HEK293 (cell line): ENCODE measurements around the gene ZNF48.
A peak's percentile ranks its signal among the peaks of the same experiment; 100 is the strongest.

ENCODE experiments used
- CTCF ChIA-PET: fragments of 350-600 bp; formaldehyde crosslinking; extraction: SDS; loops from one replicate; lab custom pipeline; 2021; ENCODE audit warnings: antibody characterized with exemption; lab: Yijun Ruan, JAX
- POLR2A ChIA-PET: fragments of 300-600 bp; formaldehyde crosslinking; extraction: SDS; loops from one replicate; lab custom pipeline; 2020; ENCODE audit warnings: antibody characterized with exemption, inconsistent platforms; lab: Yijun Ruan, JAX
- H3K27ac ChIP-seq: fragments of 200-500 bp; sonication (Bioruptor generic); 2 replicates; pipeline ENCODE4 v1.5.1; 2014; ENCODE audit warnings: low read depth, low read length, control low read depth, inconsistent platforms; ENCODE audit errors: extremely low read depth
- H3K36me3 ChIP-seq, 2 experiments: fragments of 200-500 bp in 1 of 2; sonication (Bioruptor generic) in 1 of 2; 1 replicate in 1 of 2; 2 replicates in 1 of 2; pipeline ENCODE4 v1.5.1; 2014 to 2017; ENCODE audit warnings: inconsistent platforms in 2 of 2, low read length in 2 of 2; ENCODE audit not compliant: control insufficient read depth in 2 of 2, insufficient read depth in 1 of 2
- H3K4me1 ChIP-seq: fragments of 200-500 bp; sonication (Bioruptor generic); 2 replicates; pipeline ENCODE4 v1.5.1; 2014; ENCODE audit warnings: mild to moderate bottlenecking, low read length, inconsistent platforms; ENCODE audit not compliant: control insufficient read depth, insufficient read depth
- H3K4me3 ChIP-seq: 2 replicates; pipeline ENCODE4 v1.5.1; 2011; ENCODE audit warnings: low read depth, mild to moderate bottlenecking, control low read depth, low read length, moderate library complexity
- H3K9me3 ChIP-seq: fragments of 200-500 bp; sonication (Bioruptor generic); 2 replicates; pipeline ENCODE4 v1.5.1; 2014; ENCODE audit warnings: low read depth, low read length, inconsistent platforms; ENCODE audit not compliant: control insufficient read depth, insufficient read depth
- KLF9 ChIP-seq: fragments of 450-650 bp; formaldehyde crosslinking; IDR thresholded peaks from 2 replicates; pipeline ENCODE4 v1.5.1; 2016; ENCODE audit warnings: missing biosample characterization, missing genetic modification characterization, low read depth
- PRDM1 ChIP-seq: fragments of 450-650 bp; formaldehyde crosslinking; IDR thresholded peaks from 2 replicates; pipeline ENCODE4; 2016; ENCODE audit warnings: missing biosample characterization, missing genetic modification characterization
- SCRT1 ChIP-seq: fragments of 450-650 bp; formaldehyde crosslinking; IDR thresholded peaks from 2 replicates; pipeline ENCODE4 v1.5.1; 2016; ENCODE audit warnings: missing biosample characterization, missing genetic modification characterization, borderline replicate concordance
- SCRT2 ChIP-seq: fragments of 450-650 bp; formaldehyde crosslinking; IDR thresholded peaks from 2 replicates; pipeline ENCODE4 v1.5.1; 2016; ENCODE audit warnings: missing biosample characterization, missing genetic modification characterization
- SP2 ChIP-seq: fragments of 450-650 bp; formaldehyde crosslinking; IDR thresholded peaks from 2 replicates; pipeline ENCODE4 v1.5.1; 2016; ENCODE audit warnings: missing biosample characterization, missing genetic modification characterization
- SP3 ChIP-seq: fragments of 450-650 bp; formaldehyde crosslinking; IDR thresholded peaks from 2 replicates; pipeline ENCODE4 v1.5.1; 2016; ENCODE audit warnings: missing biosample characterization, missing genetic modification characterization
- ZNF175 ChIP-seq: fragments of 450-650 bp; formaldehyde crosslinking; IDR thresholded peaks from 2 replicates; pipeline ENCODE4 v1.5.1; 2016; ENCODE audit warnings: missing biosample characterization, missing genetic modification characterization
- ZNF394 ChIP-seq: fragments of 450-650 bp; formaldehyde crosslinking; IDR thresholded peaks from 2 replicates; pipeline ENCODE4 v1.5.1; 2016; ENCODE audit warnings: missing biosample characterization, missing genetic modification characterization, mild to moderate bottlenecking, moderate library complexity, borderline replicate concordance
- ZNF600 ChIP-seq: fragments of 450-650 bp; formaldehyde crosslinking; IDR thresholded peaks from 2 replicates; pipeline ENCODE4 v1.5.1; 2016; ENCODE audit warnings: missing biosample characterization, missing genetic modification characterization
- ZNF610 ChIP-seq: fragments of 450-650 bp; formaldehyde crosslinking; IDR thresholded peaks from 2 replicates; pipeline ENCODE4 v1.5.1; 2016; ENCODE audit warnings: missing biosample characterization, missing genetic modification characterization, borderline replicate concordance
- ZNF624 ChIP-seq: fragments of 450-650 bp; formaldehyde crosslinking; IDR thresholded peaks from 2 replicates; pipeline ENCODE4 v1.5.1; 2017; ENCODE audit warnings: missing biosample characterization, missing genetic modification characterization
- ZNF654 ChIP-seq: fragments of 450-650 bp; formaldehyde crosslinking; IDR thresholded peaks from 2 replicates; pipeline ENCODE4 v1.5.1; 2016; ENCODE audit warnings: low read depth, missing biosample characterization, missing genetic modification characterization
- ZNF776 ChIP-seq: fragments of 450-650 bp; formaldehyde crosslinking; IDR thresholded peaks from 2 replicates; pipeline ENCODE4 v1.5.0; 2017; ENCODE audit warnings: missing biosample characterization, missing genetic modification characterization, borderline replicate concordance
- ZSCAN16 ChIP-seq: fragments of 450-650 bp; formaldehyde crosslinking; IDR thresholded peaks from 2 replicates; pipeline ENCODE4 v1.5.1; 2016; ENCODE audit warnings: missing biosample characterization, missing genetic modification characterization
- TF ChIP-seq, protein P1 (sequence below): fragments of 450-650 bp; formaldehyde crosslinking; IDR thresholded peaks from 2 replicates; pipeline ENCODE4 v1.5.1; 2016; ENCODE audit warnings: missing biosample characterization, missing genetic modification characterization
- TF ChIP-seq, protein P2 (sequence below): fragments of 450-650 bp; formaldehyde crosslinking; IDR thresholded peaks from 2 replicates; pipeline ENCODE4 v1.5.1; 2016; ENCODE audit warnings: missing biosample characterization, missing genetic modification characterization, low read depth
- TF ChIP-seq, protein P3 (sequence below): fragments of 450-650 bp; IDR thresholded peaks from 2 replicates; pipeline ENCODE4 v1.5.1; 2018; ENCODE audit warnings: missing biosample characterization, mild to moderate bottlenecking, missing genetic modification characterization
- TF ChIP-seq, protein P4 (sequence below): fragments of 450-650 bp; formaldehyde crosslinking; IDR thresholded peaks from 2 replicates; pipeline ENCODE4 v1.5.1; 2016; ENCODE audit warnings: missing biosample characterization, missing genetic modification characterization

The ZNF48 gene

DNA sequence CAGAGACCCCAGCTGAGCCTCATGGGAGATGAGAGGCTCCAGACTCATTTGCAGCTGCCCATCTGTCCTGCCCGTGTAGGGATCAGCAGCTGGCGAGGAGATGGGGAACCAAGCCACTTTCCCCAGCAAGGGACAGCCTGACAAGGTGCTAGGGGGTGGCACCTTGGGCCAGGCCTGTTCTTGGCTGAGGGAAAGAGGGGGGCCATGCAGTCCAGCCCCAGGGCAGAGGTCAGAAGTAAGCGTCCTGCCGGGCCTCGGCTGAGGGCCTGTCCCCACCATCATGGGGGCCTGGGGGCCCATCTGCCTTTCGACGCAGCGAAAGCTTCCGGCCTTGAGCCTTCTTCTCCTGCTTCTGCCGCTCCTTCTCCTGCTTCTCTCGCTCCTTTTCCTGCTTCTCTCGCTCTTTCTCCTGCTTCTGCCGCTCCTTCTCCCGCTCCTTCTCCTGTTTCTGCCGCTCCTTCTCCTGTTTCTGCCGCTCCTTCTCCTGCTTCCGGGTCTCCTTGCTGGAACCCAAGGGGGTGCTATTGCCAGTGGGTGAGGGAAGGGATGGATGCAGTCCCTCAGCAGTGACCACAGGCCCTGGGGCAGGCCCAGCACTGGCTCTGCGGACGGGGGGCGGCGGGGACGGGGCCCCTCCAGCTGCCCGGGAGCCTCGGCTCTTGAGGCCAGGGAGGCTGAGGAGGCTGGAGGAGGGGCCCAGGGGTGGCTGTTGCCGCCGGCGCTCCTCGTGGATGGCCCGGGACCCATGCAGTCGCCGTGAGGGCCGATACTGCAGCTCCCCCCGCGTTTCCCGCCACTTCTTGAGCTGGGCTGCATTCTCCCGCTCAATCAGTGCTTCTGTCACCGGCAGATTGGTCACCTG lies 37.3 kb upstream of the ZNF48 start (continued):
- TF ChIP-seq ZNF776 (tag by site-specific recombination) = no peak
- no peak for TF ChIP-seq ZNF175 (tag by site-specific recombination)
- TF ChIP-seq ZNF610 (tag by site-specific recombination) = peak; percentile 99
- TF ChIP-seq SP3 (tag by site-specific recombination) = no peak
- no peak for TF ChIP-seq KLF9 (tag by site-specific recombination)
- TF ChIP-seq, protein P1, sequence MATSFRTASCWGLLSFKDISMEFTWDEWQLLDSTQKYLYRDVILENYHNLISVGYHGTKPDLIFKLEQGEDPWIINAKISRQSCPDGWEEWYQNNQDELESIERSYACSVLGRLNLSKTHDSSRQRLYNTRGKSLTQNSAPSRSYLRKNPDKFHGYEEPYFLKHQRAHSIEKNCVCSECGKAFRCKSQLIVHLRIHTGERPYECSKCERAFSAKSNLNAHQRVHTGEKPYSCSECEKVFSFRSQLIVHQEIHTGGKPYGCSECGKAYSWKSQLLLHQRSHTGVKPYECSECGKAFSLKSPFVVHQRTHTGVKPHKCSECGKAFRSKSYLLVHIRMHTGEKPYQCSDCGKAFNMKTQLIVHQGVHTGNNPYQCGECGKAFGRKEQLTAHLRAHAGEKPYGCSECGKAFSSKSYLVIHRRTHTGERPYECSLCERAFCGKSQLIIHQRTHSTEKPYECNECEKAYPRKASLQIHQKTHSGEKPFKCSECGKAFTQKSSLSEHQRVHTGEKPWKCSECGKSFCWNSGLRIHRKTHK = no peak
- TF ChIP-seq PRDM1 = peak; percentile 88
- TF ChIP-seq ZSCAN16 (tag by site-specific recombination) = no peak
- TF ChIP-seq ZNF624 (tag by site-specific recombination) = no peak

DNA sequence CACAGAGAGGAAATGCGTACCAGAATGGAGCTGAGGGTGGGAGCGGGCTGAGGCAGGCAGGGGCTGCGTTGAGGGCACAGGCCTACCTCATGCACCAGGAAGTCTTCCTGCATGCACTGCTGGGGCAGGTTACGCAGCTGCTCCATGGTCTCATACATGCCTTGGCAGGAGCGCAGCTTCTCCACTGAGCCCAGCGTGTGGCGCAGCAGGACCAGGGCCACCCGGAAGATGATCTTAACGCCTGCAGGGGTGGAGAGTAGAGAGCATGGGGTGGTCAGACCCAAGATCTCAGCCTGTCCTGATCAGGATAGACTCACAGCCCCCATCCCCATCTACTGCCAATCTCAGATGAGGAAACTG lies 36.7 kb upstream of the ZNF48 start:
- CTCF ChIA-PET = interaction anchor here (0.6 to 1.8 kb wide), 6 partner anchors 9 to 71 kb away, joined by 3 to 6 read pairs (median 4); partner anchors contain the start of gene DCTPP1
- H3K27ac ChIP-seq = no peak overlapping the region
- POLR2A ChIA-PET = interaction anchor here (0.8 to 2.9 kb wide), 3 partner anchors 11 to 49 kb away, joined by 3 to 17 read pairs (median 4); partner anchors contain the start of genes TBC1D10B and ZNF771
- H3K36me3 ChIP-seq = peaks cover 17 to 71% of the 10 kb centered on the region in 2 experiments; a peak in 2 of 3 replicates
- H3K4me1 ChIP-seq = no peaks in the 10 kb centered on the region
- no peaks in the 10 kb centered on the region for H3K9me3 ChIP-seq
- H3K4me3 ChIP-seq = no peak overlapping the region
- TF ChIP-seq, protein P2, sequence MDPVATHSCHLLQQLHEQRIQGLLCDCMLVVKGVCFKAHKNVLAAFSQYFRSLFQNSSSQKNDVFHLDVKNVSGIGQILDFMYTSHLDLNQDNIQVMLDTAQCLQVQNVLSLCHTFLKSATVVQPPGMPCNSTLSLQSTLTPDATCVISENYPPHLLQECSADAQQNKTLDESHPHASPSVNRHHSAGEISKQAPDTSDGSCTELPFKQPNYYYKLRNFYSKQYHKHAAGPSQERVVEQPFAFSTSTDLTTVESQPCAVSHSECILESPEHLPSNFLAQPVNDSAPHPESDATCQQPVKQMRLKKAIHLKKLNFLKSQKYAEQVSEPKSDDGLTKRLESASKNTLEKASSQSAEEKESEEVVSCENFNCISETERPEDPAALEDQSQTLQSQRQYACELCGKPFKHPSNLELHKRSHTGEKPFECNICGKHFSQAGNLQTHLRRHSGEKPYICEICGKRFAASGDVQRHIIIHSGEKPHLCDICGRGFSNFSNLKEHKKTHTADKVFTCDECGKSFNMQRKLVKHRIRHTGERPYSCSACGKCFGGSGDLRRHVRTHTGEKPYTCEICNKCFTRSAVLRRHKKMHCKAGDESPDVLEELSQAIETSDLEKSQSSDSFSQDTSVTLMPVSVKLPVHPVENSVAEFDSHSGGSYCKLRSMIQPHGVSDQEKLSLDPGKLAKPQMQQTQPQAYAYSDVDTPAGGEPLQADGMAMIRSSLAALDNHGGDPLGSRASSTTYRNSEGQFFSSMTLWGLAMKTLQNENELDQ (tag by site-specific recombination) = no peak
- TF ChIP-seq ZNF394 = peak; percentile 33; the same call in 1 of the 2 replicates
- peak; percentile 52; the same call in 1 of the 2 replicates for TF ChIP-seq ZNF600 (tag by site-specific recombination)
- TF ChIP-seq, protein P3, sequence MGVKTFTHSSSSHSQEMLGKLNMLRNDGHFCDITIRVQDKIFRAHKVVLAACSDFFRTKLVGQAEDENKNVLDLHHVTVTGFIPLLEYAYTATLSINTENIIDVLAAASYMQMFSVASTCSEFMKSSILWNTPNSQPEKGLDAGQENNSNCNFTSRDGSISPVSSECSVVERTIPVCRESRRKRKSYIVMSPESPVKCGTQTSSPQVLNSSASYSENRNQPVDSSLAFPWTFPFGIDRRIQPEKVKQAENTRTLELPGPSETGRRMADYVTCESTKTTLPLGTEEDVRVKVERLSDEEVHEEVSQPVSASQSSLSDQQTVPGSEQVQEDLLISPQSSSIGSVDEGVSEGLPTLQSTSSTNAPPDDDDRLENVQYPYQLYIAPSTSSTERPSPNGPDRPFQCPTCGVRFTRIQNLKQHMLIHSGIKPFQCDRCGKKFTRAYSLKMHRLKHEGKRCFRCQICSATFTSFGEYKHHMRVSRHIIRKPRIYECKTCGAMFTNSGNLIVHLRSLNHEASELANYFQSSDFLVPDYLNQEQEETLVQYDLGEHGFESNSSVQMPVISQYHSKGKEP = peak; percentile 41; the same call in 1 of the 2 replicates
- peak; percentile 16; the same call in 1 of the 2 replicates for TF ChIP-seq ZNF654

DNA sequence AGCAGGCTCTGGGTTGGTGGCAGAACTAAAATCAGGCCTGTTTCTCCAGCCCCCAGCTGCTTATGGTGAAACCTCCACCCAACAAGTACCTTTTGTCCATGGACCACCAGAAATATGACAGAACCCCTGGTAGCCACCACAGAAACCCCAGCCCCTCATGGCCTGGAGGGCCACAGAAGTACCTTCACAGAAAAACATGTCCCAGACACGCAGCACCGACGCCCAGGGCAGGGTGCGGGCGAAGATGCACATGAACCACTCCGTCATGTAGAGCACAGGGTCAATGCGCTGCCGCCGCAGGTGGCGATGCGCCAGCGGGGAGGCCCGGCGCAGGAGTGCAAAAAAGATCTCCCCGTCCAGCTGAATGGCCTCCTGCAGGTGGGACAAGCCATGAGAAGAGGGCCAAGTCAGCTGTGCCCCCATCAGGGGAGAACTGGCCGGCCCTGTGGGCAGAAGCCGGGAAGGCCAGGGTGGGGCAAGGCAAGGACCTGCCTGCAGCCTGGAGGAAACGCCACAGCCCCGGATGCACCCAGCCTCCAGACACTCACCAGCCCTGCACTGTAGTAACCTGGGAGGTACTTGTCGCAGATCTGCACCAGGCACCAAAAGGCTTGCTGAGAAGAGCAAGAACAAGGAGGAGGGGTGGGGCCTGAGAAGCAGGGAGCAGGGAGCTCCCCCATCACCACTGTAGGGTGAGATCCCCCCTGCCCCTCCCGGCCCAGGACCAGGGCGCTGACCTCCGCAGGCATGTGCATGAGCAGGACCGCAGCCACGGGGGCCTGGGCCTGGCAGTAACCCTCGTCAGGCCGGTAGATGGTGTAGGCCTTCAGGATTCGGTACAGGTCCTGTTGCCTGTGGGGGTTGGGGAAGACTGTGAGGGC lies 36.0 kb upstream of the ZNF48 start:
- Histone ChIP-seq H3K9me3 (no peaks in the 10 kb centered on the region), H3K36me3 (peaks cover 21 to 71% of the 10 kb centered on the region in 2 experiments; a peak in 2 of 3 replicates), H3K4me1 (no peaks in the 10 kb centered on the region), H3K27ac (no peak overlapping the region), H3K4me3 (no peak overlapping the region)
- CTCF ChIA-PET = interaction anchor here (0.6 to 1.8 kb wide), 4 partner anchors 8 to 62 kb away, joined by 3 to 5 read pairs (median 4); no protein-coding TSS in a partner anchor
- TF ChIP-seq, protein P4, sequence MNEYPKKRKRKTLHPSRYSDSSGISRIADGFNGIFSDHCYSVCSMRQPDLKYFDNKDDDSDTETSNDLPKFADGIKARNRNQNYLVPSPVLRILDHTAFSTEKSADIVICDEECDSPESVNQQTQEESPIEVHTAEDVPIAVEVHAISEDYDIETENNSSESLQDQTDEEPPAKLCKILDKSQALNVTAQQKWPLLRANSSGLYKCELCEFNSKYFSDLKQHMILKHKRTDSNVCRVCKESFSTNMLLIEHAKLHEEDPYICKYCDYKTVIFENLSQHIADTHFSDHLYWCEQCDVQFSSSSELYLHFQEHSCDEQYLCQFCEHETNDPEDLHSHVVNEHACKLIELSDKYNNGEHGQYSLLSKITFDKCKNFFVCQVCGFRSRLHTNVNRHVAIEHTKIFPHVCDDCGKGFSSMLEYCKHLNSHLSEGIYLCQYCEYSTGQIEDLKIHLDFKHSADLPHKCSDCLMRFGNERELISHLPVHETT = no peak
- TF ChIP-seq SP2 (0 out of 2 replicates have a peak, but pooled peaks have one; percentile 6), SCRT2 (tag by site-specific recombination) (peak; percentile 83), SCRT1 (0 out of 2 replicates have a peak, but pooled peaks have one; percentile 23)
- POLR2A ChIA-PET = interaction anchor here (0.5 to 2.9 kb wide), 5 partner anchors 11 to 48 kb away, joined by 3 to 17 read pairs (median 4); partner anchors contain the start of genes TBC1D10B and ZNF771
